HG03095 (cell line): ENCODE measurements around the gene SPDYE6.
"Not testable (repeated sequence)": the region's sequence is repeated elsewhere in the genome, so short reads cannot be mapped to it uniquely, and the experiment has no call there.

Experiments
- ATAC-seq: cut with Tn5 transposase; IDR thresholded peaks from one replicate; pipeline ENCODE4 v1.9.1; 2021; ENCODE audit warnings: moderate library complexity; ENCODE audit not compliant: unreplicated experiment

Gene SPDYE6, protein sequence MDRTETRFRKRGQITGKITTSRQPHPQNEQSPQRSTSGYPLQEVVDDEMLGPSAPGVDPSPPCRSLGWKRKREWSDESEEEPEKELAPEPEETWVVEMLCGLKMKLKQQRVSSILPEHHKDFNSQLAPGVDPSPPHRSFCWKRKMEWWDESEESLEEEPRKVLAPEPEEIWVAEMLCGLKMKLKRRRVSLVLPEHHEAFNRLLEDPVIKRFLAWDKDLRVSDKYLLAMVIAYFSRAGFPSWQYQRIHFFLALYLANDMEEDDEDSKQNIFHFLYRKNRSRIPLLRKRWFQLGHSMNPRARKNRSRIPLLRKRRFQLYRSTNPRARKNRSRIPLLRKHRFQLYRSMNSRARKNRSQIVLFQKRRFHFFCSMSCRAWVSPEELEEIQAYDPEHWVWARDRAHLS

DNA sequence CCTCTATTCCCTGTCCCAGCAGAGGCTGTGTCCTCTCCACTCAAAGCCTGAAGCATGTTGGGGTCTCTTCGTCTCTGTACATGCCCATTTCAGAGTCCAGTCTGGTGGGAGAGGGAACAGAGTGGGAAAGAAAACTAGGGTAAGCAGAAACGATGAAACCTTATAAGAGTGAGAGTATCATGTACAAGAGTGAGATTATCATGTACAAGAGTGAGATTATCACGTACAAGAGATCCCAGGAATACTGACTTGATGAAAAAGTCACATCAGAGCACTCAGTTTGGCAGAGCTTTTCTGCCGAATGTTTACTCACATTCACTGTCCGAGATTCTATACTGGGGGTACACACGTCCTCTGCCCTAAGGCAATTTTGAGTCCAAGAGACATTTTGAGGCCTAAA, at the start of gene SPDYE6:
Gene SPDYE6 (minus strand): TSS at position 101 of the 400 bp plus-strand sequence. CDS start 421 bp downstream, outside the sequence.
- not testable (repeated sequence) for ATAC-seq

DNA sequence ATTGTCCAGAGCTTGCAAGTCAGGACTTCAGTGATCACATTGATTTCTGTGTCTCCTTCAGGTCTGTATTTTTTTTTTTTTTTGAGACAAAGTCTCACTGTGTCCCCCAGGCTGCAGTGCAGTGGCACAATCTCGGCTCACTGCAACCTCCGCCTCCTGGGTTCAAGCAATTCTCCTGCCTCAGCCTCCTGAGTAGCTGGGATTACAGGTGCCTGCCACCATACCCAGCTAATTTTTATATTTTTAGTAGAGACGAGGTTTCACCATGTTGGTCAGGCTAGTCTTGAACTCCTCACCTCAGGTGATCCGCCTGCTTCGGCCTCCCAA, 48.6 kb upstream of the SPDYE6 start:
- not testable (repeated sequence) for ATAC-seq

DNA sequence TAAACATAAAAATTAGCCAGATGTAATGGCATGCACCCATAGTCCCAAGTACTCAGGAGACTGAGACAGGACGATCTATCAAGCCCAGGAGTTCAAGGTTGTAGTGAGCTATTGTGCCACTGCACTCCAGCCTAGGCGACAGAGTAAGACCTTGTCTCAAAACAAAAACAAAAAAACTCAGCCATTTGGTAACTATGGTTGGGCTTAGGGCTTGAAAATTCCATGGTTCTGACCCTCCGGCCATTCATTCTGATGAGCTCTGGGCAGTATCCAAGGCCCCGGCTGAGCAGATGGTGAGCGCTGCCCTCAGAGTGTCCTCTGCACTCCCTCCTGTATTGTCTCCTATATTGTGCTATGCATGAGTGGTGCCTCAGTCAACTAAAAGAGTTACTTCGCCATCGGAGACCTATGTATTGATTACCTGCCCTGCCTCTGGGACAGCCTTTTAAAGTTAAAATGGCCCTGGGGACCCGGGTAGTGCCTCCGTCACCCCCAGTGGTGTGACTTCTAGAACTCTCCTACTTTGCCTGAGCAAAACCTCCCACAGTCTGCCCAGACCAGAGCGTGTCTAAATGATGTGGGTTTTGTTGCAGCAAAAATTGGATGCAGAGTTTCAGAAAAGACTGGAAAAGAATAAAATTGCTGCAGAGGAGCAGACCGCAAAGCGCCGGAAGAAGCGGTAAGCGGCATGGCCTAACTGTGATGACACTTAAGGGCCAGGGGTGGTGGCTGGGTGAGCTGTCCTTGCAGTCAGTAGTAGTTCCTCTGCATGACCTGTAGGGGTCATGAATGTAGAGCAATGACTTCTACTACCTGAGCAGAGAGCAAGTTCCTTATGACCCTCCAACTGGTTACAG, 48.0 kb upstream of the SPDYE6 start:
- peak; percentile 74 for ATAC-seq

DNA sequence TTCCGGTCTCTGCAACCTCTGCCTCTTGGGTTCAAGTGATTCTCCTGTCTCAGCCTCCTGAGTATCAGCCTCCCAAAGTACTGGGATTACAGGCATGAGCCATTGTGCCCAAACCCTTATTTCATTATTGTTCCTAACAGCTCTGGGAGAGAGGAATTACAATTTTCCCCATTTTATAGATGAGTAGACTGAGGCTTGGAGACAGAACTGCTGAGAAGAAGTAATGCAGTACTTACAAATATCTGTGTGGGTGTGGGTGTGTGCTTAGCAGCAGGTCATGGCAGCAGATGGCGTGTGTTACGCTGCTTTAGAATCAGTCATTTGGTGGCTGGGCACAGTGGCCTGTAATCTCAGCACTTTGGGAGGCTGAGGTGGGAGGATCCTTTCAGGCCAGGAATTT, 47.3 kb upstream of the SPDYE6 start:
- ATAC-seq: no peak

DNA sequence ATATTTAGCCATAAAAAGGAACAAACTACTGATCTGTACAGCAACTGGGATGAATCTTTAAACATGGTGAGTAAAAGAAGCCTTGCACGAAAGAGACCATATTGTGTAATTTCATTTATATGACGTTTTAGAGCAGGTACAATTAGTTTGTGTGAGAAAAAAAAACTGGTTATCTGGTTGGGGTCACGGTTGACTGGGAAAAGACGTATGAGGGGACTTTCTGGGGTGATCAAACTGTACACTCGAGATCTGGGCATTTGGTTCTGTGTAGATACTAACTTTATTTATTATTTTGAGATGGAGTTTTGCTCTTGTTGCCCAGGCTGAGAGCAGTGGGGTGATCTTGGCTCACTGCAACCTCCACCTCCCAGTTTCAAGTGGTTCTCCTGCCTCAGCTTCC, 44.1 kb upstream of the SPDYE6 start:
- no peak for ATAC-seq

DNA sequence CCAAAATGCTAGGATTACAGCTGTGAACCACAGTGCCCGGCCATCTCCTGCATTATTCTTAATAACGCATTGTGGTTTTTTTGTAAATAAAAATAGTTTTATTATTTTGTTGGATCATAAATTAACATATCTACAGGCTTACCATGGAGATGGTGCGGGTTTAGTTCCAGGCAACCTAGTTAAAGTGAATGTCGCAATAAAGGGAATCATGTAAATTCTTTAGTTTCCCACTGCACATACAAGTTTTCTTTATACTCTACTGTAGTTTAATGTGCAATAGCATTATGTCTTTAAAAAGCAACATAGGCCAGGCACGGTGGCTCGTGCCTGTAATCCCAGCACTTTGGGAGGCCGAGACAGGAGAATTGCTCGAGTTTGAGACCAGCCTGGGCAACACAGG, 42.3 kb upstream of the SPDYE6 start:
- ATAC-seq: no peak

DNA sequence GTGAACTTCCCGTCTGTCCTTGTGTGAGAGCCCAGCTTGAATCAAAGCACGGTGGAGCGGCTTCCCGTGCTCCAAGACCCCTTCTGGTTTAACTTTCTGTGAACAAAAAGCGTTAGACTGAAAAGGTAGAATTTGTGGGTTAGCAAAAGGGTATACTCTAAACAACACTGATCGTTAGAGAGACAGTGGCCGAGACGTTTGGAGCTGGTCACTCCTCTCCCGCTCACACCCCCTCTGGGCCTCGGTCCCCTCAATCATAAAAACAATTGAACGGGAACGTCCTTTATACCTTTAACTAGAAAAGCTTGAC, 40.4 kb upstream of the SPDYE6 start:
- ATAC-seq: peak; percentile 2

DNA sequence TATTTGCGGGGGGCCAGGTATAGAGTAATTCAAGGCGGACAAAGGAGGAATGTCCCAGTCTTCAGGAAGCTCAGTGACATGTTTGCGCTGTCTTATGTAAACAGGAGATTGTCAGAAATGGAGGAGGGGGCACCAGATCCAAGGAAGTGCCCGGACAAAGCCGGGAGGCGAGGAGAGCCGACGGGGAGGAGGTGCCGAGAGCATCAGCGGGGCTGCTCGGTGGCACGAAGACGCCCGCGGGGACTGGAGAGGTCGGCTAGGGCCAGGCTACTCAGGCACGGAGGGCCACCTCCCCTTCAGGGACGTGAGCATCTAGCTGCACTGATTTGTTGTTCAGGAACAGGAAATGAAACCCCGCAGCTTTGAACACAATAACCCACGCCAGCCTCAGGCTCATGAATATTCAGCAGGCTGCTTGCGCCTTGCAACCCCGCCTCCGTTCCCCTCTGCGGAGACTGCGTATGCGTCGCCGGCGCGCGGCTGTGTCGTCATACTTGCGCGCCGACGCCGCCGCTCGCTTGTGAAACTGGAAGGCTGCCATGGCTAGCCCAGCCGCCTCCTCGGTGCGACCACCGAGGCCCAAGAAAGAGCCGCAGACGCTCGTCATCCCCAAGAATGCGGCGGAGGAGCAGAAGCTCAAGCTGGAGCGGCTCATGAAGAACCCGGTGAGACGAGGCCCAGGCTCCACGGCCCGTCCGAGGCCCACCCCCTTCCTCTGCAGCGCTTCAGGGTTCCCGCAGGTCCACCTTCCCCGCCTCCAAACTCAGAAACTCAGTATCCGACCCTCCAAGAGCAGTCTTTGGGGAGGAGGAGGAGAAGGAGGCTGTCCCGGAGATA, 39.8 kb upstream of the SPDYE6 start, which contains the start of gene PRKRIP1:
Gene PRKRIP1 (plus strand): TSS at position 491 of the 837 bp plus-strand sequence. CDS start 49 bp downstream, at position 540.
- ATAC-seq: peak; percentile 95

DNA sequence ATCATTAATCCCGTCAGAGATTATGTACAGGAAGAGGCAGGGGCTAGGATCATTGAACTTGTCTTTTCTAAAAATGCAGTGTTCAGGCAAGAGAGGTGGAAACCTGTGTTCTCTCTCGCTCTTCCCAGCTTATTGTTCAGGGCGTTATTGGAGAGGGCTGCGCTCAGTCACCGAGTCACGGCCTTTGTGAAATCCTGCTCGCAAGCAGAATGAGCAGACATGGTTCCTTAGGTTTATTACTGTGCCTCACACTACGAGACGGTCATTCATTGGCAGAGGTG, 39.3 kb upstream of the SPDYE6 start:
- peak; percentile 3 for ATAC-seq

DNA sequence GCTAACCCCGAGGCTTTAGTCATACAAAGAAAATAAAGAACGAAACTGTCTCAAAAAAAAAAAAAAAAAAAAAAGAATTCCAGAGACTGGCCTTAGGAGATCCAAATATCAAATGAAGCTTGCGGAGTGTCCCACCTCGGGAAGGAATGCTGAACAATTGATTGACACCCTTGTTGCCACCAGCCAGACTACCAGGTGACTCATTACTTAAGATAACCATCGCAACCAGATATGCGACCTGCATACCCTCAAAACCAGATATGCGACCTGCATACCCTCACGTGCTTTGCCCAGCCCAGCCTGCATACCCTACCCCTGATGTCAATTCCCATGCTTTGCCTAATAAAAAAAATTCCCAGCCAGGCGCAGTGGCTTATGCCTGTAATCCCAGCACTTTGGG, 37.2 kb upstream of the SPDYE6 start:
- no peak for ATAC-seq

DNA sequence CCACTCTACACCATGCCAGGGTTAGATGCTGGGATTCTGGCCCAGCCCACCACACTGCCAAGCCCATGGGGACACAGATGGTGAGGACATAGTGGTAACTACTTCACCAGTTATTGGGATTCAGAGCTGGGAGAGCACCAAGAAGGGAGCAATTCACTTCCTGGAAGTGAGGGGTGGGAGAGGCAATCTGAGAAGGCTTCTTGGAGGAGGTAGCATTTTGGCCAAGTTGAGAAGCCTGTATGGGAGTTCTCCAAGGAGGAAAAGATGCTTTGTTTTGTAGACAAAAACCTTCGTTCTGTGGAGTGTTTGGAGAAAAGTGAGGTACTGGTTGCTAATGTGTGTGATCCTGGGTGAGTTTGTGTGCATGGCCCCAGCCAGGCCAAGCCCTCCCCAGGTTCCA, 36.1 kb upstream of the SPDYE6 start:
- no peak for ATAC-seq

DNA sequence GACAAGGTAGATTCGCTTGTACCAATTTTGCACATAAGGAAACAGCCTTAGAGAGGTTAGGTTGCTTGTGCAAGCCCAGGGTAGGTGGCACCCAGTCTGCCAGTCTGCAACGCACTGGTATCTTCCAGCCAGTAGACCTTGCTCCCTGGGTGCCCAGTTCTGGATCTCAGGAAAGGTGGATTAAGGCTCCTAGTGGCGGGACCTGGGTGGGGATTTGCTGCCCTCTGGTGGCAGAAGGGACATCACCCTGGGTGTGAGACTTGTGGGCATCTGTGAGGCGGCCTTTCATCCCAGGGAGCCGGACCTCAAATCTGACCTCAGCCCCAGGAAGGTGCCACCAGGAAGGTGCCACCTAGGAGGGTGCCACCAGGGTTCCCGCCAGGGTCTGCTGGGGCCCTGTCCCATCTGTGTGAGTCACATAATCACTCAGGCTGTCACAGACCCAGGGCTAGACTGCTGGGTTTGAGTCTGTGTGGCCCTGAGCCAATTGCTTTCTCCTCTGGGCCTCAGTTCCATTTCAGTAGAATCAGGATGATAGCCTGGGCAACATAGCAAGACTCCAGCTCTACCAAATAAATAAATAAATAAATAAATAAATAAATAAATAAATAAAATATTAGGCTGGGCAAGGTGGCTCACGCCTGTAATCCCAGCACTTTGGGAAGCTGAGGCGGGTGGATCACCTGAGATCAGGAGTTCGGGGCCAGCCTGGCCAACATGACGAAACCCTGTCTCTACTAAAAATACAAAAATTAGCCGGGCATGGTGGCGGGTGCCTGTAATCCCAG, 34.6 kb upstream of the SPDYE6 start:
- ATAC-seq: no peak

DNA sequence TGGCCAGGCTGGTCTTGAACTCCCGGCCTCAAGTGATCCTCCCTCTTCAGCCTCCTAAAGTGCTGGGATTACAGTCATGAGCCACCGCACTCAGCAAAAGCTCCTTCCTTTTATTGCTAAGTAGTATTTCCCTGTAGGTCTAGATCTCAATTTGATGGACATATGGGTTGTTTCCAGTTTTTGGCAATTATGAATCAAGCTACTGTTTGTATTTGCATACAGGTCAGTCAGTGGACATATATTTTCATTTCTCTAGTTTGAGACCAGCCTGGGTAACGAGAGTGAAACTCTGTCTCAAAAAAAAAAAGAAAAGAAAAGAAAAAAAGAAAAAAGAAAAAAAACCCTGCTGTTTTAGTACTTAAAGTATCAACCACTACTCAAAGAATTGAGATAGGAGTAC, 33.6 kb upstream of the SPDYE6 start:
- ATAC-seq: no peak

DNA sequence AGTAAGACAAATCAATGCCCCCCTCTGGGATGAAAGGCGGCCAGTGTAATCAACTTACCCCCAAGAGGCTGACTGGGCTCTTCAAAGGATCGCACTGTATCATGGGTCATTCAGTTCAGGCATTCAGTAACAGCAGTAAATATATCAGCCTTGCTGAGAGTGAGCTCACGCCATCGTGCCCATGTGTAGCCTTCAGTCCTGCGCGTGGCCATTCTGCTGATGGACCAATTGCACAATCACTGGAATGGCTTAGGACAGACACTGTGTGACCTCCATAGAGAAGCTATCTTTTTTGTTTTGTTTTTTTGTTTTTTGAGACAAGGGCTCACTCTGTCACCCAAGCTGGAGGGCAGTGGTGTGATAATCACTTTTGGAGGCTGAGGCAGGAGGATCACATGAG, 30.8 kb upstream of the SPDYE6 start:
- no peak for ATAC-seq

DNA sequence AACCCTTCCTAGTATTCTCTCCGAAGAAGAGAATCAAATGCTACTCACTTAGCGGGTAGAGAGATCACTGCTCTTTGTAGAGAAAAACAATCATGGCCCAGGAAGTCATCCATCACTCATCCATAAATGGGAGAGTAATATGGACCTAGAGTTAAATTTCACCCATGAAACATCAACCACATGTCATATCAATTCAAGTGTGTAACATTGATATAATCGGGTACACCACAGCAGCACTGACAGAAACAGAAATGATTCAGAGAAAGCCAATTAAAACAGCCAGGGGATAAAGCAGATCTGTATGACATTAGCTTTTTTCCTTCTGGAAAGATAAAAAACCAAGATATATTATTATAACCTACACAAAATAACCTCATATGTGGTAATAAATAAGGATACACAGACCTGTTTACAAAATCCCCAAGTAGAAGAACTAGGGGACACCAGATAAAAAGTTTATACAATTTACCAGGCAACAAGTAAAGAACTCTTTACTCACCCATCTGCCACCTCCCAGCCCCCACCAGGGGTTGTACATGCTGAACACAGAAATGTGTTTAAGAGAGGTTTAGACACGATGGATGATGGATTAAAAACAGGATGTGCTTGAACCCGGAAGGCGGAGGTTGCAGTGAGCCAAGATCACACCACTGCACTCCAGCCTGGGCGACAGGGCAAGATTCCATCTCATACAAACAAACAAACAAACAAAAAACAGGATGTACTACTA, 25.6 kb upstream of the SPDYE6 start:
- ATAC-seq: not testable (repeated sequence)

DNA sequence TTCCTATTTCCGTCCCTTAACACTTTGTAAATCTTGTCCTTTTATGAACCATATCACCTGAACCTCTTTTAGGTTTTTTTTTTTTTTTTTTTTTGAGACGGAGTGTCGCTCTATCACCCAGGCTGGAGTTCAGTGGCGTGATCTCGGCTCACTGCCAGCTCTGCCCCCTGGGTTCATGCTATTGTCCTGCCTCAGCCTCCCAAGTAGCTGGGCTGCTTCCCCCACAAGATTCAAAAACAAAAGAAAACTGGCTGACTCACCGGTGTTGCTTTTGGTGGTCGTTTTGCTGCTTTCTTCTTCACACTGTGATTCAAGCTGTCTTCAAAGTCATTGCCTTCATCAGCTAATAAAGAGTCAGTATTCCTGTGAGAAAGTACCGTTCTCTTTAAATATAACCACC, 24.6 kb upstream of the SPDYE6 start:
- ATAC-seq: not testable (repeated sequence)

DNA sequence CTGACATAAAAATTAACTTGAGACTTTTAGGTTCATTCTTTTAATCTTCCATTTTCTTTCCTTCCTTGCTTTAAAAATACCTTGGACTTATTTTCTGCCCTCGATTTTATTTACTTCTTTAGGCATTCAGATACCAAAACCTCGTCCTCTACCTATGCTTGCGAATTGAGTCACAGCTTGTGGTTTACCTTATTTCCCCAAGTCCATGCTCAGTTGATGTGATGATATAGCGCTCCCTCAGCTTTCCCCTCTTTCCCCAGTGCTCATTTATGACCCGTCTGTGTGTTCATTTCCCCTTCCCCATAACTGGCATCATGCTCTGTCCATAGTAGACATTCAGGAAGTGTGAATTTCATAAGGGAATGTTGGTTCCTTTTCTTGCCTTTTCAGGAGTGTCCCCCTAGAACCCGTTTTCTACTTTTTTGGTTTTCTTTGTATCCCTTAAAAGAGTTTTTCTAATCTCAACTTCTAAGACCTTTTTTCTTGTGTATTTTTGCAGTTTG, 20.8 kb upstream of the SPDYE6 start:
- no peak for ATAC-seq

DNA sequence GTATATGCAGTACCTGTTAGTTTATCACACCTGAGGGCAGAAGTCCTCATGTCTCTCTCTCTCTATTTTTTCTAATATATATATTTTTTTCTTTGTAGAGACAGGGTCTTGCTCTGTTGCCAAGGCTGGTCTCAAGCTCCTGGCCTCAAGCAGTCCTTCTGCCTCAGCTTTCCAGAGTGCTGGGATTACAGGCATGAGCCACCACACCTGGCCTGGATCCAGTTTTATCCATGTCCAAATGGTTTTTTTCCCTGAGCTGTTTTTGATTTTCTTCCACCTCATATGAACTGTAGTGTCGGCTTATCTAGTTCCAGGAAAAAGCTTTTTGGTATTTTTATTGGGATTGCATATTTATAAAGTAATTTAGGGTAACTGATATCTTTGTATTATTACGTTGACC, 16.6 kb upstream of the SPDYE6 start:
- not testable (repeated sequence) for ATAC-seq

DNA sequence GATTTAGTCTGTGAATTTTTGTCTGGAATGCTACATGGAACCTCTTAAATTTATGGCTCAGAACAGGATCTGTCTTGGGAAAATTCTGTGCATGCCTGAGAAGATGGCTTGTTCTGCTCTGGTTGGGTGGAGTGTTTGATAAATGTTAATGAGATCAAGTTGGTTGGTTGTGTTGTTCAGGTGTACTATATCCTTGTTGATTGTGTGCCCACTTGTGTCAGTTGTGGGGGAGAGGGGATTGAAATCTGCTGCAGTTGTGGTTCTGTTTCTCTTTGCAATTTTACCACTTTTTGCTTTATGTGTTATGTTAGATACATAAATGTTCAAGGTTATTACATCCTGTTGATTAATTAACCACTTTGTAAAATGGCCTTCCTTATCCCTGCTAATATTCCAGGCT, 13.8 kb upstream of the SPDYE6 start:
- ATAC-seq: not testable (repeated sequence)

DNA sequence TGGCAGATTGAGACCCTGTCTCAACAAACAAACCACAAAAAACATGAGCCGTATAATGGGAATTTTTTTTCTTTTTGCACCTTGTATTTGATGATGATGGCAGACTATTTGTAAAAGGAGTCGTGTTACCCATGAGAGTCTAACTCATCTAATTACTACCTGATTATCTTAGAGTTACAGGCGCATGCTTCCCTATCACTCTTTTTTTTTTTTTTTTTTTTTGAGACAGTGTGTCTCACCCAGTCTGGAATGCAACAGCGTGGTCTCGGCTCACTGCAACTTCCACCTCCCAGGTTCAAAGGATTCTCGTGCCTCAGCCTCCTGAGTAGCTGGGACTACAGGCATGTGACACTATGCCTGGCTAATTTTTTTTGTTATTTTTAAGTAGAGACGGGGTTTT, 9.1 kb upstream of the SPDYE6 start:
- ATAC-seq: not testable (repeated sequence)
